GM19397 (cell line): Measurements from ENCODE around the gene CBLIF.
"Not testable (repeated sequence)": the region's sequence is repeated elsewhere in the genome, so short reads cannot be mapped to it uniquely, and the experiment has no call there.

Experiments
- ATAC-seq: cut with Tn5 transposase; IDR thresholded peaks from one replicate; pipeline ENCODE4 v1.9.1; 2021; ENCODE audit warnings: mild to moderate bottlenecking, moderate library complexity; ENCODE audit not compliant: unreplicated experiment

The CBLIF gene

GRCh38 chr11:59845399-59845798, at the start of gene CBLIF:
TSS of gene CBLIF (minus strand) at chr11:59845499. CDS start at chr11:59845453, 46 bp downstream.
- ATAC-seq = no peak

GRCh38 chr11:59894616-59895015, 49.3 kb upstream of the CBLIF start:
- ATAC-seq = no peak

- ATAC-seq = no peak
Measured at GRCh38 chr11:59891781-59892181, 46.5 kb upstream of the CBLIF start.

- not testable (repeated sequence) for ATAC-seq
Measured at GRCh38 chr11:59887156-59887555, 41.9 kb upstream of the CBLIF start.

GRCh38 chr11:59883597-59883996, 38.3 kb upstream of the CBLIF start:
- no peak for ATAC-seq

GRCh38 chr11:59879567-59879966, 34.3 kb upstream of the CBLIF start:
- ATAC-seq = no peak

GRCh38 chr11:59878575-59878974, 33.3 kb upstream of the CBLIF start, which contains the start of gene OOSP3:
TSS of gene OOSP3 (plus strand) at chr11:59878782. CDS start at chr11:59878809, 27 bp downstream.
- ATAC-seq = no peak

- no peak for ATAC-seq
Measured at GRCh38 chr11:59877784-59878183, 32.5 kb upstream of the CBLIF start.

GRCh38 chr11:59877325-59877724, 32.0 kb upstream of the CBLIF start:
- ATAC-seq = no peak

- ATAC-seq = no peak
Measured at GRCh38 chr11:59875856-59876519, 30.7 kb upstream of the CBLIF start.

GRCh38 chr11:59872076-59872475, 26.8 kb upstream of the CBLIF start:
- no peak for ATAC-seq

GRCh38 chr11:59867946-59868345, 22.6 kb upstream of the CBLIF start:
- ATAC-seq = no peak

GRCh38 chr11:59866836-59867235, 21.5 kb upstream of the CBLIF start:
- ATAC-seq = no peak

GRCh38 chr11:59866397-59866796, 21.1 kb upstream of the CBLIF start, which contains the start of gene TCN1:
TSS of gene TCN1 (minus strand) at chr11:59866487. CDS start at chr11:59866470, 17 bp downstream.
- ATAC-seq = no peak

GRCh38 chr11:59865031-59865430, 19.7 kb upstream of the CBLIF start:
- no peak for ATAC-seq

- ATAC-seq = no peak
Measured at GRCh38 chr11:59862252-59862651, 17.0 kb upstream of the CBLIF start.

- ATAC-seq = no peak
Measured at GRCh38 chr11:59859673-59860072, 14.4 kb upstream of the CBLIF start.

- no peak for ATAC-seq
Measured at GRCh38 chr11:59857439-59858434, 12.4 kb upstream of the CBLIF start.

- no peak for ATAC-seq
Measured at GRCh38 chr11:59854871-59855270, 9.6 kb upstream of the CBLIF start.

- not testable (repeated sequence) for ATAC-seq
Measured at GRCh38 chr11:59851416-59851815, 6.1 kb upstream of the CBLIF start.

- not testable (repeated sequence) for ATAC-seq
Measured at GRCh38 chr11:59849551-59849950, 4.3 kb upstream of the CBLIF start.

GRCh38 chr11:59849129-59849528, 3.8 kb upstream of the CBLIF start:
- ATAC-seq = no peak
